Endothelial cell of umbilical vein (primary cell): ENCODE results near the gene EARS2. TPM values are rescaled to one million over a fixed set of nuclear protein-coding genes. Genes with fewer than 3 reads are reported as not detected.

Source experiments
- BruUV-seq: library from RNA; stranded (reverse); fragments of 400-500 nt; replicated peaks from 2 replicates; lab custom pipeline; 2021; lab: Mats Ljungman, UMichigan
- CTCF ChIA-PET: fragments of 300-600, 350-600 bp; sonication (Branson Sonifier 250); formaldehyde crosslinking; loops from one replicate; lab custom pipeline; 2021; ENCODE audit warnings: antibody characterized with exemption, inconsistent platforms; lab: Charles Lee
- POLR2A ChIA-PET: fragments of 300-600, 350-600 bp; sonication (Branson Sonifier 250); formaldehyde crosslinking; loops from one replicate; lab custom pipeline; 2021; ENCODE audit warnings: antibody characterized with exemption, inconsistent platforms; lab: Charles Lee
- DNase-seq: peaks from one replicate; pipeline ENCODE4 v3.0.0-alpha.2; 2011; ENCODE audit warnings: low read depth, low spot score
- FAIRE-seq: peaks from 2 replicates; lab custom pipeline; 2011; peaks lifted over from hg19 to GRCh38; lab: Jason Lieb, UNC
- H2AFZ ChIP-seq: 2 replicates; pipeline ENCODE4 v1.6.0; 2012; ENCODE audit warnings: low read depth, low read length, control low read depth, inconsistent platforms
- H3K27ac ChIP-seq: 2 replicates; pipeline ENCODE4 v1.5.1; 2011; ENCODE audit warnings: low read depth, mild to moderate bottlenecking, control low read depth, low read length, moderate library complexity; ENCODE audit not compliant: insufficient read depth
- H3K27me3 ChIP-seq, 2 experiments: 2 replicates each; pipeline versions ENCODE4 v1.6.0 to v1.6.1; 2011; ENCODE audit warnings: low read length in 2 of 2, mixed read lengths in 1 of 2; ENCODE audit not compliant: control insufficient read depth in 2 of 2, insufficient read depth in 2 of 2
- H3K36me3 ChIP-seq, 2 experiments: 2 replicates in 1 of 2; 3 replicates in 1 of 2; pipeline ENCODE4 v1.5.1; 2011; ENCODE audit warnings: low read length in 2 of 2, mild to moderate bottlenecking in 1 of 2, moderate library complexity in 1 of 2; ENCODE audit not compliant: control insufficient read depth in 2 of 2, insufficient read depth in 2 of 2; ENCODE audit errors: extremely low read depth in 1 of 2
- H3K4me1 ChIP-seq: 3 replicates; pipeline ENCODE4 v1.5.1; 2011; ENCODE audit warnings: mild to moderate bottlenecking, low read length; ENCODE audit not compliant: control insufficient read depth, insufficient read depth; ENCODE audit errors: extremely low read depth
- H3K4me2 ChIP-seq: 2 replicates; pipeline ENCODE4 v1.6.1; 2011; ENCODE audit warnings: low read length, control low read depth, mixed read lengths; ENCODE audit not compliant: insufficient read depth
- H3K4me3 ChIP-seq, 3 experiments: fragments of 200-600 bp in 1 of 3; sonication (generic), shearing (Covaris generic) in 1 of 3; replicated peaks in 1 of 3; 2 replicates each; pipeline ENCODE4 v1.5.1; 2011 to 2016; ENCODE audit warnings: control low read depth in 3 of 3, low read length in 3 of 3, mild to moderate bottlenecking in 2 of 3, inconsistent platforms in 1 of 3, low read depth in 1 of 3, moderate library complexity in 1 of 3; ENCODE audit not compliant: insufficient read depth in 1 of 3
- H3K79me2 ChIP-seq: 2 replicates; pipeline ENCODE4 v1.6.0; 2012; ENCODE audit warnings: low read length, inconsistent platforms; ENCODE audit not compliant: control insufficient read depth, insufficient read depth
- H3K9ac ChIP-seq: replicated peaks from 2 replicates; pipeline ENCODE3; 2011; ENCODE audit warnings: low read length, control low read depth; ENCODE audit not compliant: insufficient read depth; ENCODE audit errors: extremely low read depth
- H3K9me1 ChIP-seq: replicated peaks from 3 replicates; pipeline ENCODE4 v1.6.0; 2011; ENCODE audit warnings: mild to moderate bottlenecking, low read length; ENCODE audit not compliant: control insufficient read depth, insufficient read depth; ENCODE audit errors: extremely low read depth
- H3K9me3 ChIP-seq: replicated peaks from 2 replicates; pipeline ENCODE4 v1.5.1; 2012; ENCODE audit warnings: low read length, inconsistent platforms; ENCODE audit not compliant: control insufficient read depth, insufficient read depth
- H4K20me1 ChIP-seq: replicated peaks from 2 replicates; pipeline ENCODE3; 2011; ENCODE audit warnings: mild to moderate bottlenecking, low read length; ENCODE audit not compliant: control insufficient read depth, insufficient read depth; ENCODE audit errors: extremely low read depth
- EZH2 ChIP-seq: IDR thresholded peaks from 2 replicates; pipeline ENCODE4 v1.6.1; 2012; ENCODE audit warnings: borderline replicate concordance, low read depth, mild to moderate bottlenecking, moderate library complexity, low read length, inconsistent platforms; ENCODE audit not compliant: severe bottlenecking
- FOS ChIP-seq: IDR thresholded peaks from 2 replicates; pipeline ENCODE4 v1.6.1; 2011; ENCODE audit warnings: mild to moderate bottlenecking, low read length, moderate library complexity, borderline replicate concordance; ENCODE audit not compliant: insufficient read depth
- GATA2 ChIP-seq: IDR thresholded peaks from 2 replicates; pipeline ENCODE4 v1.7.0; 2011; ENCODE audit warnings: low read depth, mild to moderate bottlenecking, moderate library complexity, mixed read lengths, low read length; ENCODE audit not compliant: insufficient read length, insufficient read depth
- JUN ChIP-seq: IDR thresholded peaks from 2 replicates; pipeline ENCODE4 v1.6.1; 2011; ENCODE audit warnings: borderline replicate concordance, low read depth; ENCODE audit not compliant: insufficient read length, insufficient read depth
- MAX ChIP-seq: IDR thresholded peaks from 2 replicates; pipeline ENCODE4 v1.6.1; 2011; ENCODE audit not compliant: insufficient read depth, insufficient read length
- MYC ChIP-seq: IDR thresholded peaks from one replicate; pipeline ENCODE4 v1.6.1; 2011; ENCODE audit warnings: mild to moderate bottlenecking, low read depth, low read length
- POLR2A ChIP-seq: IDR thresholded peaks from 2 replicates; pipeline ENCODE4 v1.6.1; 2012; ENCODE audit warnings: low read depth, mild to moderate bottlenecking, control low read depth, low read length
- POLR2AphosphoS5 ChIP-seq: IDR thresholded peaks from 2 replicates; pipeline ENCODE4 v1.6.1; 2012; ENCODE audit warnings: low read depth, mild to moderate bottlenecking, control low read depth, low read length, moderate library complexity; ENCODE audit not compliant: insufficient read depth
- dilution Hi-C: fragments of 300-500 bp; cut with MboI; formaldehyde crosslinking; loops from one replicate; pipeline ENCODE4 v1.15.0; 2019; ENCODE audit warnings: low sequenced_read_pairs; ENCODE audit not compliant: extremely low pct_ligation_motif_present
- intact Hi-C: fragments of 100-400 bp; cut with micrococcal nuclease; formaldehyde crosslinking; loops from one replicate; pipeline ENCODE4 v1.10.0; 2022
- polyA plus RNA-seq, 4 experiments: library from polyadenylated mRNA; depleted of rRNA in 3 of 4; stranded (reverse) in 3 of 4; unstranded in 1 of 4; fragments of >200 nt; gene quantifications; 2 replicates each; pipeline versions ENCODE4 v1.2.1 to v1.2.3, GENCODE V29; 2011 to 2012; ENCODE audit warnings: missing spikeins in 1 of 4
- total RNA-seq: library from RNA; stranded (reverse); gene quantifications from 2 replicates; pipeline ENCODE4 v1.2.3, GENCODE V29; 2021
- TF ChIP-seq, protein P1 (sequence below), 2 donors: IDR thresholded peaks; 1 replicate in 1 of 2; 2 replicates in 1 of 2; pipeline ENCODE4 v1.5.1; 2011; ENCODE audit warnings: low read length in 2 of 2, mild to moderate bottlenecking in 2 of 2, moderate library complexity in 2 of 2, control low read depth in 1 of 2, inconsistent platforms in 1 of 2, low read depth in 1 of 2; ENCODE audit not compliant: insufficient read depth in 1 of 2; ENCODE audit errors: extremely low read depth in 1 of 2

EARS2 gene
- total and polyA plus RNA-seq, 2 donors (not counting 3 experiments of a cell fraction or from before 2014, with no cell fraction given) = 14.7 to 21.6 TPM

DNA sequence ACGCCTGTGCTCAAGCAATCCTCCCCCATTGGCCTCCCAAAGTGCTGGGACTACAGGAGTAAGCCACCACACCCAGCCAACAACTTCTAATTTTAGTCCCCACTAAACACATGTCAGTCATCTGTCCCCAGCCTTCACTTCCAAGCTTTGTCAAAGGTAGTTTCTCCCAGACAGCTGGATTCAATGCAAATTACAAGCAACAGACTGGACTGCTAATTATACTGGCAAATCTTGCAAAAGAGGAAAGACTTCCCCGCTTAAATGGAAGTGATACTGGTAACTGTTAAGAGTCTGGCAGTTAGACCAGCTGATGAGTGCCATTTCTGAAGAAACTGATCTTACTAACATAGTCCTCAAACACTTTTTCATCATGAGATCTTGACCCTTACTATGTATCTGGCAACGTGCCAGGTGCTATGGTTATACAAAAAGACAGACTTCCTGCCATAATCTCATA, 38.7 kb downstream of the EARS2 start:
- Histone ChIP-seq H3K36me3 (peaks cover 0 to 3% of the 10 kb centered on the region in 2 experiments), H3K9me1 (no peaks in the 10 kb centered on the region), H3K4me3 (no peak overlapping the region), H2AFZ (no peak overlapping the region), H3K27ac (no peak overlapping the region), H3K4me1 (peaks cover 8% of the 10 kb centered on the region), H3K9ac (no peak overlapping the region), H3K4me2 (no peak overlapping the region), H4K20me1 (no peaks in the 10 kb centered on the region), H3K79me2 (no peaks in the 10 kb centered on the region), H3K9me3 (no peaks in the 10 kb centered on the region), H3K27me3 (no peaks in the 10 kb centered on the region)
- ChIA-PET POLR2A (no interaction called here), CTCF (interaction anchor here (1.3 to 1.4 kb wide), 2 partner anchors 9 to 19 kb away, joined by 4 to 5 read pairs; partner anchors contain the start of gene GGA2)
- BruUV-seq = no TSS peak
- dilution Hi-C loops (no loop called here), intact Hi-C loops (no loop called here)
- DNase-seq (peak; percentile 67), FAIRE-seq (peak; percentile 49)
- TF ChIP-seq MAX (no peak), JUN (no peak), GATA2 (no peak), POLR2A (no peak), FOS (no peak), POLR2AphosphoS5 (no peak), MYC (no peak), EZH2 (no peak)
- TF ChIP-seq, protein P1, sequence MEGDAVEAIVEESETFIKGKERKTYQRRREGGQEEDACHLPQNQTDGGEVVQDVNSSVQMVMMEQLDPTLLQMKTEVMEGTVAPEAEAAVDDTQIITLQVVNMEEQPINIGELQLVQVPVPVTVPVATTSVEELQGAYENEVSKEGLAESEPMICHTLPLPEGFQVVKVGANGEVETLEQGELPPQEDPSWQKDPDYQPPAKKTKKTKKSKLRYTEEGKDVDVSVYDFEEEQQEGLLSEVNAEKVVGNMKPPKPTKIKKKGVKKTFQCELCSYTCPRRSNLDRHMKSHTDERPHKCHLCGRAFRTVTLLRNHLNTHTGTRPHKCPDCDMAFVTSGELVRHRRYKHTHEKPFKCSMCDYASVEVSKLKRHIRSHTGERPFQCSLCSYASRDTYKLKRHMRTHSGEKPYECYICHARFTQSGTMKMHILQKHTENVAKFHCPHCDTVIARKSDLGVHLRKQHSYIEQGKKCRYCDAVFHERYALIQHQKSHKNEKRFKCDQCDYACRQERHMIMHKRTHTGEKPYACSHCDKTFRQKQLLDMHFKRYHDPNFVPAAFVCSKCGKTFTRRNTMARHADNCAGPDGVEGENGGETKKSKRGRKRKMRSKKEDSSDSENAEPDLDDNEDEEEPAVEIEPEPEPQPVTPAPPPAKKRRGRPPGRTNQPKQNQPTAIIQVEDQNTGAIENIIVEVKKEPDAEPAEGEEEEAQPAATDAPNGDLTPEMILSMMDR (IDR thresholded peaks at IDR 0.05; ENCODE audit: extremely low read depth in 1 of 2, insufficient read depth in 1 of 2, low read depth in 1 of 2, low read length in 2 of 2) = no peak
